ENCODE measurements around the gene PRKAG1. TPM values are rescaled to one million over a fixed set of nuclear protein-coding genes. Genes with fewer than 3 reads are reported as not detected.

PRKAG1 gene
- total RNA-seq, 1 experiment from 2014 or later, result 92.8 TPM

- DNase-seq (ENCODE audit: extremely low read depth, low read depth), result no peak
Observed at GRCh38 chr12:48986720-48987291, 31.8 kb downstream of the PRKAG1 start.

- DNase-seq (ENCODE audit: extremely low read depth, low read depth), result no peak
Observed at GRCh38 chr12:48985901-48986300, 32.7 kb downstream of the PRKAG1 start.

GRCh38 chr12:48985475-48985897 is 33.1 kb downstream of the PRKAG1 start:
- no peak for DNase-seq (ENCODE audit: extremely low read depth, low read depth)

GRCh38 chr12:48982397-48983080 is 36.0 kb downstream of the PRKAG1 start:
- DNase-seq (ENCODE audit: extremely low read depth, low read depth), result no peak

- DNase-seq (ENCODE audit: extremely low read depth, low read depth), result no peak
Observed at GRCh38 chr12:48981757-48982157, 36.8 kb downstream of the PRKAG1 start.

GRCh38 chr12:48980953-48981756 is 37.4 kb downstream of the PRKAG1 start:
- no peak for DNase-seq (ENCODE audit: extremely low read depth, low read depth)

- DNase-seq (ENCODE audit: extremely low read depth, low read depth), result no peak
Observed at GRCh38 chr12:48980389-48980952, 38.1 kb downstream of the PRKAG1 start.

GRCh38 chr12:48979602-48980388 is 38.8 kb downstream of the PRKAG1 start:
- no peak for DNase-seq (ENCODE audit: extremely low read depth, low read depth)

GRCh38 chr12:48978741-48979601 is 39.6 kb downstream of the PRKAG1 start:
- DNase-seq (ENCODE audit: extremely low read depth, low read depth), result no peak

- DNase-seq (ENCODE audit: extremely low read depth, low read depth), result no peak
Observed at GRCh38 chr12:48978291-48978740, 40.3 kb downstream of the PRKAG1 start, which contains the start of gene WNT1. WNT1 (plus strand) TSS chr12:48978322; CDS start chr12:48978651, 329 bp downstream.

- DNase-seq (ENCODE audit: extremely low read depth, low read depth), result peak; percentile 46
Observed at GRCh38 chr12:48977290-48978281, 41.0 kb downstream of the PRKAG1 start.

GRCh38 chr12:48973941-48974673 is 44.5 kb downstream of the PRKAG1 start:
- no peak for DNase-seq (ENCODE audit: extremely low read depth, low read depth)

- no peak for DNase-seq (ENCODE audit: extremely low read depth, low read depth)
Observed at GRCh38 chr12:48973531-48973930, 45.0 kb downstream of the PRKAG1 start.

GRCh38 chr12:48972952-48973483 is 45.6 kb downstream of the PRKAG1 start:
- DNase-seq (ENCODE audit: extremely low read depth, low read depth), result no peak

GRCh38 chr12:48972213-48972951 is 46.2 kb downstream of the PRKAG1 start:
- no peak for DNase-seq (ENCODE audit: extremely low read depth, low read depth)

GRCh38 chr12:48970702-48971334 is 47.8 kb downstream of the PRKAG1 start:
- DNase-seq (ENCODE audit: extremely low read depth, low read depth), result no peak

Measured in NCI-H460 (cell line).